Bone marrow (tissue), 2 donors: ENCODE data around the gene SSC5D.
A peak's percentile ranks its signal among the peaks of the same experiment; 100 is the strongest.

Experiments used
- DNase-seq, 2 donors: peaks; one replicate each; lab custom pipeline; 2025; lab: John Stamatoyannopoulos, UW

SSC5D gene

GRCh38 chr19:55536951-55537740, 48.9 kb downstream of the SSC5D start, which contains the start of gene SBK2:
SBK2 (minus strand) TSS chr19:55537133; CDS start chr19:55536294, 839 bp downstream.
- DNase-seq, result no peak

- no peak for DNase-seq
These were observed 49.5 kb downstream of the SSC5D start for GRCh38 chr19:55537741-55538111.

GRCh38 chr19:55538132-55538531, 49.9 kb downstream of the SSC5D start:
- no peak for DNase-seq

GRCh38 chr19:55539090-55539984, 51.1 kb downstream of the SSC5D start:
- DNase-seq, result no peak

- DNase-seq, result no peak
These were observed 52.4 kb downstream of the SSC5D start for GRCh38 chr19:55540619-55541018.

- no peak for DNase-seq
These were observed 52.9 kb downstream of the SSC5D start for GRCh38 chr19:55541091-55541490.

GRCh38 chr19:55542292-55542855, 54.1 kb downstream of the SSC5D start:
- DNase-seq, result no peak

GRCh38 chr19:55543567-55543966, 55.3 kb downstream of the SSC5D start:
- no peak for DNase-seq

- no peak for DNase-seq
These were observed 55.8 kb downstream of the SSC5D start for GRCh38 chr19:55544014-55544413.

- no peak for DNase-seq
These were observed 56.7 kb downstream of the SSC5D start for GRCh38 chr19:55544776-55545439.

GRCh38 chr19:55545443-55545842, 57.2 kb downstream of the SSC5D start, which contains the start of gene SBK3:
SBK3 (minus strand) TSS chr19:55545543; CDS start chr19:55545543, 0 bp downstream.
- DNase-seq, result no peak

GRCh38 chr19:55546011-55546410, 57.8 kb downstream of the SSC5D start:
- DNase-seq, result no peak

GRCh38 chr19:55546822-55547614, 58.8 kb downstream of the SSC5D start:
- peak; percentile 3 to 80 for DNase-seq

GRCh38 chr19:55549500-55550320, 61.5 kb downstream of the SSC5D start:
- DNase-seq, result no peak

GRCh38 chr19:55550321-55550650, 62.0 kb downstream of the SSC5D start:
- DNase-seq, result no peak

- no peak for DNase-seq
These were observed 64.0 kb downstream of the SSC5D start for GRCh38 chr19:55552206-55552605.

- DNase-seq, result no peak
These were observed 64.4 kb downstream of the SSC5D start for GRCh38 chr19:55552620-55553019.

GRCh38 chr19:55553217-55554182, 65.3 kb downstream of the SSC5D start:
- DNase-seq, result no peak

GRCh38 chr19:55554302-55554701, 66.1 kb downstream of the SSC5D start:
- DNase-seq, result no peak
